ENCODE results near the gene GLIPR2.

DNA sequence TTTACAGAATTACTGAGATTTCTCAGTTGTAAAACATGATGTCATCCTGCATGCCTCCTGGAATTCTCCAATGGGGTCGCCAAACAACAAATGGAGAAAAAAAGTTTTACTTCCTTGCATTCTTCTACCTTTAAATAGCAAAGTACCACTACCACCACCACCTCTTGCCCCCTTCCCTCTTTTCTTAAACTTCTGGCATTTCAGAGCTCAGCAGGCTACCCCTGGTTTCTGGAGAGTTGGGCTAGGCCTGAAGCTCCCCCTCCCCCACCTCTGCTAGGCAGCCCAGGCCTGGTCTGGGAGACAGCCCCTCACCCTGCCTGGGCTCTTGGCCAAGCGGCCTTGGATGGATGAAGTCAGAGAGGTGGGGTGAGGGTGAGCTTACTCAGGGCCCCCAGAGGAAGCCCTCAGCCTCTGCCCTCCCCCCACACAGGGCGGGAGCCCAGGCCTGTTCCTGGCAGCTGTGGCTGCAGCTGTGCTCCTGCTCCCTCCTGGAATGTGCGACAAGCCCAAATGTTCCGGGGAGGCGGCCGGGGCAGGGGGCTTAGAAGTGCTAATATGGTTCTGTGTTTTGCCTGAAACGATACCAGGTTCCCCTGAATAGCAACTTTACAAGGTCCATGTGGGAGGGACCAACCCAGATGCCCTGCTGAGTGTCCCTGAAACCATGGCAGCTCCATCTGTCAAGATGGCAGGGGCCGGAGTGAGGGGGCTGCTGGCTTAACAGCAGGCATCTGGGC lies 26.7 kb downstream of the GLIPR2 start:
- TF ChIP-seq, protein P1, sequence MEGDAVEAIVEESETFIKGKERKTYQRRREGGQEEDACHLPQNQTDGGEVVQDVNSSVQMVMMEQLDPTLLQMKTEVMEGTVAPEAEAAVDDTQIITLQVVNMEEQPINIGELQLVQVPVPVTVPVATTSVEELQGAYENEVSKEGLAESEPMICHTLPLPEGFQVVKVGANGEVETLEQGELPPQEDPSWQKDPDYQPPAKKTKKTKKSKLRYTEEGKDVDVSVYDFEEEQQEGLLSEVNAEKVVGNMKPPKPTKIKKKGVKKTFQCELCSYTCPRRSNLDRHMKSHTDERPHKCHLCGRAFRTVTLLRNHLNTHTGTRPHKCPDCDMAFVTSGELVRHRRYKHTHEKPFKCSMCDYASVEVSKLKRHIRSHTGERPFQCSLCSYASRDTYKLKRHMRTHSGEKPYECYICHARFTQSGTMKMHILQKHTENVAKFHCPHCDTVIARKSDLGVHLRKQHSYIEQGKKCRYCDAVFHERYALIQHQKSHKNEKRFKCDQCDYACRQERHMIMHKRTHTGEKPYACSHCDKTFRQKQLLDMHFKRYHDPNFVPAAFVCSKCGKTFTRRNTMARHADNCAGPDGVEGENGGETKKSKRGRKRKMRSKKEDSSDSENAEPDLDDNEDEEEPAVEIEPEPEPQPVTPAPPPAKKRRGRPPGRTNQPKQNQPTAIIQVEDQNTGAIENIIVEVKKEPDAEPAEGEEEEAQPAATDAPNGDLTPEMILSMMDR (IDR thresholded peaks at IDR 0.05): no peak
- no peak for TF ChIP-seq POLR2A (IDR thresholded peaks at IDR 0.05)
